ENCODE results near the gene FOXG1.

DNA sequence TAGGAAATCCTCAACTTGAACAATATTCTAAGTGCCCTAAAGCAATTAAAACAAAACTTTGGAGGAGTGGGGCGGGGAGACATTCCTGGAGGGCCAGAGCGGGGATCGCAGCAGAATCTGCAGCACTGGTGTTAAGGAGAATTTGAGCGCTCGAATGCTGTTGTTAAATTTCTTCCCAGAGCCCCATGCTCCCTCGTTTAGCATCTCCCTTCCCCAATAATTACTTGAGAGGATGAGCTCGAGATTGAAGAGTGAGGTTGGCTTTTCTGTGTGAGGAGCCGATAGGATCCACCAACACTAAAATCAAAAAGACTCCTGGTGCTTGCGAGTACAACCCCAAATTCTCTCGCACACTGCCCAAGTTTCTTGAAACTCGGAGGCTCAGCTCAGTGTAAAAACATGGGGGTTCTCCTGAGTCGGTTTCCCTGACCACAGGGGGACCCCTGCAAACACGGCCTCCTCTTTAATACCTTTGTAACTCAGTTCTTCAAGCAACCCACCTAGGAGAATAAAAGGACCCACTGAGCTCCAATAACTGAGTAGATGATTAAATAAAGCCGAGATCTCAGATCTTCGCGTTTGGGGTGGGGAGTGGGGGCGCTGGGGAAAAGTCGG is 10.2 kb upstream of the FOXG1 start:
- no peak for TF ChIP-seq SMC3 (conservative IDR thresholded peaks at IDR 0.05; ENCODE audit: poor library complexity)
- TF ChIP-seq RAD21 (conservative IDR thresholded peaks at IDR 0.05), result no peak
- TF ChIP-seq, protein P1, sequence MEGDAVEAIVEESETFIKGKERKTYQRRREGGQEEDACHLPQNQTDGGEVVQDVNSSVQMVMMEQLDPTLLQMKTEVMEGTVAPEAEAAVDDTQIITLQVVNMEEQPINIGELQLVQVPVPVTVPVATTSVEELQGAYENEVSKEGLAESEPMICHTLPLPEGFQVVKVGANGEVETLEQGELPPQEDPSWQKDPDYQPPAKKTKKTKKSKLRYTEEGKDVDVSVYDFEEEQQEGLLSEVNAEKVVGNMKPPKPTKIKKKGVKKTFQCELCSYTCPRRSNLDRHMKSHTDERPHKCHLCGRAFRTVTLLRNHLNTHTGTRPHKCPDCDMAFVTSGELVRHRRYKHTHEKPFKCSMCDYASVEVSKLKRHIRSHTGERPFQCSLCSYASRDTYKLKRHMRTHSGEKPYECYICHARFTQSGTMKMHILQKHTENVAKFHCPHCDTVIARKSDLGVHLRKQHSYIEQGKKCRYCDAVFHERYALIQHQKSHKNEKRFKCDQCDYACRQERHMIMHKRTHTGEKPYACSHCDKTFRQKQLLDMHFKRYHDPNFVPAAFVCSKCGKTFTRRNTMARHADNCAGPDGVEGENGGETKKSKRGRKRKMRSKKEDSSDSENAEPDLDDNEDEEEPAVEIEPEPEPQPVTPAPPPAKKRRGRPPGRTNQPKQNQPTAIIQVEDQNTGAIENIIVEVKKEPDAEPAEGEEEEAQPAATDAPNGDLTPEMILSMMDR (IDR thresholded peaks at IDR 0.05; ENCODE audit: poor library complexity, severe bottlenecking), result no peak
- no peak for TF ChIP-seq MXI1 (conservative IDR thresholded peaks at IDR 0.05; ENCODE audit: poor library complexity, severe bottlenecking)
- no peak for TF ChIP-seq TAF1 (IDR thresholded peaks at IDR 0.05; ENCODE audit: low read depth)
- TF ChIP-seq EZH2 (IDR thresholded peaks at IDR 0.05; ENCODE audit: borderline replicate concordance, insufficient read depth, low read length, poor library complexity, severe bottlenecking), result no peak
- no peak for TF ChIP-seq POLR2AphosphoS5 (IDR thresholded peaks at IDR 0.05)
- no peak for TF ChIP-seq EP300 (conservative IDR thresholded peaks at IDR 0.05; ENCODE audit: poor library complexity, severe bottlenecking)
- TF ChIP-seq, protein P2, sequence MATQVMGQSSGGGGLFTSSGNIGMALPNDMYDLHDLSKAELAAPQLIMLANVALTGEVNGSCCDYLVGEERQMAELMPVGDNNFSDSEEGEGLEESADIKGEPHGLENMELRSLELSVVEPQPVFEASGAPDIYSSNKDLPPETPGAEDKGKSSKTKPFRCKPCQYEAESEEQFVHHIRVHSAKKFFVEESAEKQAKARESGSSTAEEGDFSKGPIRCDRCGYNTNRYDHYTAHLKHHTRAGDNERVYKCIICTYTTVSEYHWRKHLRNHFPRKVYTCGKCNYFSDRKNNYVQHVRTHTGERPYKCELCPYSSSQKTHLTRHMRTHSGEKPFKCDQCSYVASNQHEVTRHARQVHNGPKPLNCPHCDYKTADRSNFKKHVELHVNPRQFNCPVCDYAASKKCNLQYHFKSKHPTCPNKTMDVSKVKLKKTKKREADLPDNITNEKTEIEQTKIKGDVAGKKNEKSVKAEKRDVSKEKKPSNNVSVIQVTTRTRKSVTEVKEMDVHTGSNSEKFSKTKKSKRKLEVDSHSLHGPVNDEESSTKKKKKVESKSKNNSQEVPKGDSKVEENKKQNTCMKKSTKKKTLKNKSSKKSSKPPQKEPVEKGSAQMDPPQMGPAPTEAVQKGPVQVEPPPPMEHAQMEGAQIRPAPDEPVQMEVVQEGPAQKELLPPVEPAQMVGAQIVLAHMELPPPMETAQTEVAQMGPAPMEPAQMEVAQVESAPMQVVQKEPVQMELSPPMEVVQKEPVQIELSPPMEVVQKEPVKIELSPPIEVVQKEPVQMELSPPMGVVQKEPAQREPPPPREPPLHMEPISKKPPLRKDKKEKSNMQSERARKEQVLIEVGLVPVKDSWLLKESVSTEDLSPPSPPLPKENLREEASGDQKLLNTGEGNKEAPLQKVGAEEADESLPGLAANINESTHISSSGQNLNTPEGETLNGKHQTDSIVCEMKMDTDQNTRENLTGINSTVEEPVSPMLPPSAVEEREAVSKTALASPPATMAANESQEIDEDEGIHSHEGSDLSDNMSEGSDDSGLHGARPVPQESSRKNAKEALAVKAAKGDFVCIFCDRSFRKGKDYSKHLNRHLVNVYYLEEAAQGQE (IDR thresholded peaks at IDR 0.05; ENCODE audit: borderline replicate concordance), result no peak

All from neural cell (in vitro differentiated cells).